GM12892 (cell line): ENCODE measurements around the gene DVL2.

Source experiments
- POLR2A ChIP-seq: IDR thresholded peaks from 2 replicates; pipeline ENCODE4 v1.6.1; 2011; ENCODE audit warnings: low read depth, low read length, control low read depth
- POLR2AphosphoS5 ChIP-seq: IDR thresholded peaks from 2 replicates; pipeline ENCODE4 v1.6.1; 2011; ENCODE audit warnings: low read depth, low read length, control low read depth

- TF ChIP-seq POLR2AphosphoS5 (no peak), POLR2A (no peak)
Measured at GRCh38 chr17:7203391-7203790, 30.9 kb downstream of the DVL2 start.
